ENCODE results near the gene TMEM132D. TPM values are rescaled to one million over a fixed set of nuclear protein-coding genes. Genes with fewer than 3 reads are reported as not detected.

Gene TMEM132D
- total RNA-seq, 1 donor from 2014 or later, result not detected

DNA sequence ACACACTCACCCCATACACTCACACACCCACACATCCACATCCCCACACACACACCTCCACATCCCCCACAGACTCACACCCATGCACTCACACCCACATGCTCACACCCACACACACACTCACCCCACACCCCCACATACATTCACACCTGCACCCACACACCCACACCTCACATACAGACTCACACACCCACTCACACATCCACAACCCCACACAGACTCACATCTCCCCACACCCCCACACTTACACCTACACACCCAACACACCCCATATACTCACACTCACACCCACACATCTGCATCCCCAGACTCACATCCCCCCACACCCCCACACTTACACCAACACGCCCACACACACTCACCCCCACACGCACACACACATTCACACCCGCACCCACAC lies 878.8 kb downstream of the TMEM132D start:
- Histone ChIP-seq H3K4me3 (ENCODE audit: insufficient read depth, low read depth, low read length) (no peak overlapping the region), H3K79me2 (ENCODE audit: insufficient read depth, low read length) (no peaks in the 10 kb centered on the region), H2AFZ (ENCODE audit: low read depth, low read length) (no peak overlapping the region), H3K36me3 (ENCODE audit: insufficient read depth, low read length) (no peaks in the 10 kb centered on the region), H3K9me3 (ENCODE audit: insufficient read depth, low read depth, low read length) (peaks cover 3% of the 10 kb centered on the region), H3K27ac (ENCODE audit: low read depth, low read length) (no peak overlapping the region), H3K9ac (ENCODE audit: low read length) (no peak overlapping the region), H3K4me2 (ENCODE audit: low read length) (no peak overlapping the region), H3K4me1 (ENCODE audit: insufficient read depth, low read length) (no peaks in the 10 kb centered on the region), H3K27me3 (ENCODE audit: insufficient read depth, low read length) (no peaks in the 10 kb centered on the region), H4K20me1 (ENCODE audit: insufficient read depth, low read length) (no peaks in the 10 kb centered on the region)
- H3K9me3 Mint-ChIP-seq (ENCODE audit: unreplicated experiment), result peaks cover 8% of the 10 kb centered on the region
- H3K4me3 Mint-ChIP-seq (ENCODE audit: unreplicated experiment), result no peak overlapping the region
- no peak for DNase-seq (ENCODE audit: low read depth)
- H3K27ac Mint-ChIP-seq (ENCODE audit: unreplicated experiment), result no peak overlapping the region
- H3K36me3 Mint-ChIP-seq (ENCODE audit: low read depth, unreplicated experiment), result no peaks in the 10 kb centered on the region
- no peaks in the 10 kb centered on the region for H3K4me1 Mint-ChIP-seq (ENCODE audit: low read depth, unreplicated experiment)
- TF ChIP-seq EZH2 (IDR thresholded peaks at IDR 0.05; ENCODE audit: insufficient read depth, low read length), result no peak
- TF ChIP-seq, protein P1, sequence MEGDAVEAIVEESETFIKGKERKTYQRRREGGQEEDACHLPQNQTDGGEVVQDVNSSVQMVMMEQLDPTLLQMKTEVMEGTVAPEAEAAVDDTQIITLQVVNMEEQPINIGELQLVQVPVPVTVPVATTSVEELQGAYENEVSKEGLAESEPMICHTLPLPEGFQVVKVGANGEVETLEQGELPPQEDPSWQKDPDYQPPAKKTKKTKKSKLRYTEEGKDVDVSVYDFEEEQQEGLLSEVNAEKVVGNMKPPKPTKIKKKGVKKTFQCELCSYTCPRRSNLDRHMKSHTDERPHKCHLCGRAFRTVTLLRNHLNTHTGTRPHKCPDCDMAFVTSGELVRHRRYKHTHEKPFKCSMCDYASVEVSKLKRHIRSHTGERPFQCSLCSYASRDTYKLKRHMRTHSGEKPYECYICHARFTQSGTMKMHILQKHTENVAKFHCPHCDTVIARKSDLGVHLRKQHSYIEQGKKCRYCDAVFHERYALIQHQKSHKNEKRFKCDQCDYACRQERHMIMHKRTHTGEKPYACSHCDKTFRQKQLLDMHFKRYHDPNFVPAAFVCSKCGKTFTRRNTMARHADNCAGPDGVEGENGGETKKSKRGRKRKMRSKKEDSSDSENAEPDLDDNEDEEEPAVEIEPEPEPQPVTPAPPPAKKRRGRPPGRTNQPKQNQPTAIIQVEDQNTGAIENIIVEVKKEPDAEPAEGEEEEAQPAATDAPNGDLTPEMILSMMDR (IDR thresholded peaks at IDR 0.05; ENCODE audit: insufficient read depth, low read depth, low read length), result no peak
- FAIRE-seq, result no peak
- H3K27me3 Mint-ChIP-seq (ENCODE audit: low read depth, unreplicated experiment), result no peaks in the 10 kb centered on the region

All from astrocyte (in vitro differentiated cells and primary cell).